HG03558 (cell line): Measurements from ENCODE around the gene MAPK8.

Source experiments
- ATAC-seq: cut with Tn5 transposase; IDR thresholded peaks from one replicate; pipeline ENCODE4 v1.9.1; 2021; ENCODE audit warnings: moderate number of reproducible peaks; ENCODE audit not compliant: unreplicated experiment; ENCODE audit errors: extremely low read depth

MAPK8 gene

GRCh38 chr10:48469516-48470020, 163.1 kb downstream of the MAPK8 start:
- ATAC-seq: no peak

- no peak for ATAC-seq
Measured at GRCh38 chr10:48470115-48470892, 163.8 kb downstream of the MAPK8 start.

GRCh38 chr10:48470893-48471805, 164.7 kb downstream of the MAPK8 start:
- no peak for ATAC-seq

- no peak for ATAC-seq
Measured at GRCh38 chr10:48472501-48473069, 166.1 kb downstream of the MAPK8 start.

GRCh38 chr10:48473704-48474103, 167.2 kb downstream of the MAPK8 start:
- no peak for ATAC-seq

- ATAC-seq: no peak
Measured at GRCh38 chr10:48474765-48475365, 168.4 kb downstream of the MAPK8 start.

GRCh38 chr10:48475943-48476278, 169.4 kb downstream of the MAPK8 start:
- ATAC-seq: no peak

- no peak for ATAC-seq
Measured at GRCh38 chr10:48476279-48476982, 170.0 kb downstream of the MAPK8 start.

- no peak for ATAC-seq
Measured at GRCh38 chr10:48477141-48477540, 170.7 kb downstream of the MAPK8 start.

GRCh38 chr10:48477616-48478015, 171.1 kb downstream of the MAPK8 start:
- ATAC-seq: no peak

- ATAC-seq: no peak
Measured at GRCh38 chr10:48478469-48478868, 172.0 kb downstream of the MAPK8 start.

GRCh38 chr10:48478980-48479811, 172.7 kb downstream of the MAPK8 start:
- no peak for ATAC-seq

GRCh38 chr10:48480397-48481374, 174.2 kb downstream of the MAPK8 start:
- ATAC-seq: no peak

GRCh38 chr10:48481385-48481784, 174.9 kb downstream of the MAPK8 start:
- ATAC-seq: no peak

- no peak for ATAC-seq
Measured at GRCh38 chr10:48482207-48482606, 175.7 kb downstream of the MAPK8 start.

GRCh38 chr10:48484911-48485310, 178.4 kb downstream of the MAPK8 start:
- no peak for ATAC-seq

GRCh38 chr10:48485711-48486110, 179.2 kb downstream of the MAPK8 start:
- no peak for ATAC-seq

- ATAC-seq: no peak
Measured at GRCh38 chr10:48487244-48487643, 180.8 kb downstream of the MAPK8 start.
